Neuronal stem cell (in vitro differentiated cells): ENCODE results near the gene TJP1.

Experiments
- DNase-seq: peaks from one replicate; pipeline ENCODE4 v3.0.0-alpha.2; 2013; ENCODE audit warnings: low spot score
- H2AFZ ChIP-seq: one replicate; pipeline ENCODE4 v1.6.1; 2013; ENCODE audit warnings: mild to moderate bottlenecking, low read length, inconsistent platforms
- H2AK5ac ChIP-seq: 2 replicates; pipeline ENCODE4 v1.6.1; 2013; ENCODE audit warnings: low read depth, mild to moderate bottlenecking, inconsistent platforms, low read length, moderate library complexity, mixed read lengths
- H2BK120ac ChIP-seq: 2 replicates; pipeline ENCODE4 v1.6.1; 2013; ENCODE audit warnings: low read depth, mild to moderate bottlenecking, inconsistent platforms, low read length, moderate library complexity, mixed read lengths
- H2BK12ac ChIP-seq: one replicate; pipeline ENCODE4 v1.6.1; 2013; ENCODE audit warnings: low read length, inconsistent platforms
- H2BK15ac ChIP-seq: 2 replicates; pipeline ENCODE4 v1.6.1; 2013; ENCODE audit warnings: mild to moderate bottlenecking, low read length, inconsistent platforms, mixed read lengths
- H2BK5ac ChIP-seq: one replicate; pipeline ENCODE4 v1.6.1; 2013; ENCODE audit warnings: inconsistent platforms, mild to moderate bottlenecking, low read length, moderate library complexity
- H3K14ac ChIP-seq: one replicate; pipeline ENCODE4 v1.6.1; 2013; ENCODE audit warnings: low read length, inconsistent platforms
- H3K18ac ChIP-seq: 2 replicates; pipeline ENCODE4 v1.6.1; 2013; ENCODE audit warnings: low read length, inconsistent platforms
- H3K23ac ChIP-seq: 2 replicates; pipeline ENCODE4 v1.6.1; 2013; ENCODE audit warnings: low read depth, mild to moderate bottlenecking, mixed read lengths, low read length, inconsistent platforms; ENCODE audit not compliant: poor library complexity
- H3K27ac ChIP-seq: replicated peaks from 3 replicates; pipeline ENCODE4 v1.5.1; 2013; ENCODE audit warnings: low read length, inconsistent platforms
- H3K27me3 ChIP-seq, 3 experiments: 2 replicates each; pipeline ENCODE4 v1.6.1; 2013; ENCODE audit warnings: low read length in 3 of 3, mild to moderate bottlenecking in 2 of 3, inconsistent platforms in 1 of 3, low read depth in 1 of 3, mixed read lengths in 1 of 3, moderate library complexity in 1 of 3; ENCODE audit not compliant: control insufficient read depth in 3 of 3, insufficient read depth in 3 of 3
- H3K36me3 ChIP-seq, 2 donors: replicated peaks in 1 of 2; 2 replicates each; pipeline ENCODE4 v1.6.1; 2013; ENCODE audit warnings: low read length in 2 of 2; ENCODE audit not compliant: control insufficient read depth in 2 of 2, insufficient read depth in 2 of 2
- H3K4ac ChIP-seq: 2 replicates; pipeline ENCODE4 v1.6.1; 2013; ENCODE audit warnings: inconsistent platforms, mild to moderate bottlenecking, low read length, moderate library complexity
- H3K4me1 ChIP-seq, 2 donors: 1 replicate in 1 of 2; 2 replicates in 1 of 2; pipeline ENCODE4 v1.6.1; 2013; ENCODE audit warnings: low read length in 2 of 2, low read depth in 1 of 2; ENCODE audit not compliant: control insufficient read depth in 2 of 2, insufficient read depth in 1 of 2
- H3K4me2 ChIP-seq: one replicate; pipeline ENCODE4 v1.6.1; 2013; ENCODE audit warnings: mild to moderate bottlenecking, low read length, inconsistent platforms; ENCODE audit not compliant: insufficient read depth, poor library complexity, severe bottlenecking
- H3K4me3 ChIP-seq, 2 donors: 2 replicates each; pipeline ENCODE4 v1.5.1; 2013; ENCODE audit warnings: low read length in 2 of 2, mild to moderate bottlenecking in 2 of 2, inconsistent platforms in 1 of 2, moderate library complexity in 1 of 2
- H3K79me1 ChIP-seq: one replicate; pipeline ENCODE4 v1.6.1; 2013; ENCODE audit warnings: low read depth, mild to moderate bottlenecking, inconsistent platforms, low read length, moderate library complexity
- H3K9ac ChIP-seq: one replicate; pipeline ENCODE4 v1.6.1; 2013; ENCODE audit warnings: mild to moderate bottlenecking, low read depth, low read length, inconsistent platforms; ENCODE audit not compliant: poor library complexity
- H3K9me3 ChIP-seq, 2 donors: replicated peaks in 1 of 2; 2 replicates each; pipeline versions ENCODE3 to v1.6.1; 2013; ENCODE audit warnings: low read length in 2 of 2, mild to moderate bottlenecking in 2 of 2, inconsistent platforms in 1 of 2, low read depth in 1 of 2, mixed read lengths in 1 of 2, moderate library complexity in 1 of 2; ENCODE audit not compliant: control insufficient read depth in 2 of 2, insufficient read depth in 1 of 2
- H4K8ac ChIP-seq: one replicate; pipeline ENCODE4 v1.6.1; 2013; ENCODE audit warnings: low read depth, mild to moderate bottlenecking, inconsistent platforms, low read length, moderate library complexity
- H4K91ac ChIP-seq: one replicate; pipeline ENCODE4 v1.6.1; 2013; ENCODE audit warnings: low read length, low read depth, mild to moderate bottlenecking, inconsistent platforms; ENCODE audit not compliant: poor library complexity
- WGBS, 2 donors: extraction: QIAGEN DNeasy Blood & Tissue Kit; methylation state at CpG; one replicate each; pipeline ENCODE4 v1.1.7; 2013; ENCODE audit warnings: missing lambda C conversion rate in 2 of 2, mixed read lengths in 1 of 2; ENCODE audit not compliant: insufficient read length in 2 of 2, insufficient replicate concordance in 1 of 2; ENCODE audit errors: extremely low coverage in 2 of 2; 5-methylcytosine and 5-hydroxymethylcytosine counted together

TJP1 gene

GRCh38 chr15:29821416-29822099 lies 710 bp downstream of the TJP1 start:
- Histone ChIP-seq H3K9ac (peak overlapping the region; percentile 93), H3K18ac (peak overlapping the region; percentile 95), H2BK15ac (no peak overlapping the region), H3K4me3 (peak overlapping the region; percentile 93 to 100), H2AFZ (peak overlapping the region; percentile 98), H3K4me1 (peaks cover 0 to 3% of the 10 kb centered on the region in 2 donors), H3K9me3 (peaks cover 0 to 8% of the 10 kb centered on the region in 2 donors), H3K14ac (peak overlapping the region; percentile 71), H2BK5ac (peak overlapping the region; percentile 82), H3K23ac (peak overlapping the region; percentile 98), H3K27me3 (no peaks in the 10 kb centered on the region), H4K91ac (no peak overlapping the region), H3K79me1 (peaks cover 2% of the 10 kb centered on the region), H2AK5ac (no peak overlapping the region), H3K36me3 (no peaks in the 10 kb centered on the region), H3K27ac (peak overlapping the region; percentile 97), H3K4ac (no peak overlapping the region), H2BK120ac (peak overlapping the region; percentile 91), H3K4me2 (peak overlapping the region; percentile 45), H2BK12ac (no peak overlapping the region), H4K8ac (no peak overlapping the region)
- whole genome bisulfite sequencing, 2 donors = no CpG with 5 or more reads among the region's 79 CpGs
- DNase-seq = peak; percentile 55

- no peaks in the 10 kb centered on the region for H3K36me3 ChIP-seq
- H3K9me3 ChIP-seq = peaks cover 0 to 8% of the 10 kb centered on the region in 2 donors
- no peak overlapping the region for H2BK15ac ChIP-seq
- H4K91ac ChIP-seq = no peak overlapping the region
- H3K9ac ChIP-seq = no peak overlapping the region
- H3K4me3 ChIP-seq = peak overlapping the region in 1 of 2 donors; percentile 93
- H2BK5ac ChIP-seq = no peak overlapping the region
- no peak overlapping the region for H2AK5ac ChIP-seq
- H3K18ac ChIP-seq = no peak overlapping the region
- peaks cover 2% of the 10 kb centered on the region for H3K79me1 ChIP-seq
- no peak overlapping the region for H4K8ac ChIP-seq
- no peak for DNase-seq
- H3K27me3 ChIP-seq = no peaks in the 10 kb centered on the region
- no peak overlapping the region for H3K14ac ChIP-seq
- no peak overlapping the region for H2BK120ac ChIP-seq
- H3K4me1 ChIP-seq = peaks cover 2 to 3% of the 10 kb centered on the region in 2 donors
- H3K4me2 ChIP-seq = peak overlapping the region; percentile 43
- H2AFZ ChIP-seq = no peak overlapping the region
- H3K27ac ChIP-seq = no peak overlapping the region
- H3K4ac ChIP-seq = no peak overlapping the region
- H2BK12ac ChIP-seq = no peak overlapping the region
- H3K23ac ChIP-seq = no peak overlapping the region
- WGBS, 2 donors = no CpG with 5 or more reads among the region's 9 CpGs
These were observed 1.7 kb downstream of the TJP1 start for GRCh38 chr15:29820394-29821154.

- Histone ChIP-seq H2BK120ac (no peak overlapping the region), H2BK5ac (no peak overlapping the region), H3K9me3 (peaks cover 0 to 8% of the 10 kb centered on the region in 2 donors), H2BK15ac (no peak overlapping the region), H3K79me1 (peaks cover 2% of the 10 kb centered on the region), H3K27me3 (no peaks in the 10 kb centered on the region), H3K4me1 (peaks cover 4 to 6% of the 10 kb centered on the region in 2 donors), H3K18ac (no peak overlapping the region), H3K23ac (no peak overlapping the region), H3K14ac (no peak overlapping the region), H4K8ac (no peak overlapping the region), H3K4ac (no peak overlapping the region), H3K9ac (no peak overlapping the region), H2BK12ac (no peak overlapping the region), H3K4me3 (peak overlapping the region in 1 of 2 donors; percentile 93), H2AK5ac (no peak overlapping the region), H3K4me2 (peak overlapping the region; percentile 2), H3K27ac (no peak overlapping the region), H4K91ac (no peak overlapping the region), H3K36me3 (no peaks in the 10 kb centered on the region), H2AFZ (no peak overlapping the region)
- WGBS, 2 donors = no CpG with 5 or more reads among the region's 4 CpGs
- no peak for DNase-seq
These were observed 2.3 kb downstream of the TJP1 start for GRCh38 chr15:29819979-29820378.

GRCh38 chr15:29818141-29818540 lies 4.1 kb downstream of the TJP1 start:
- Histone ChIP-seq H2BK15ac (no peak overlapping the region), H2BK12ac (no peak overlapping the region), H3K27ac (no peak overlapping the region), H3K4ac (no peak overlapping the region), H2BK5ac (no peak overlapping the region), H3K36me3 (no peaks in the 10 kb centered on the region), H3K4me2 (no peak overlapping the region), H3K4me1 (peaks cover 4 to 6% of the 10 kb centered on the region in 2 donors), H3K4me3 (no peak overlapping the region), H4K91ac (no peak overlapping the region), H3K14ac (no peak overlapping the region), H2AK5ac (no peak overlapping the region), H2BK120ac (no peak overlapping the region), H2AFZ (no peak overlapping the region), H4K8ac (no peak overlapping the region), H3K23ac (no peak overlapping the region), H3K18ac (no peak overlapping the region), H3K9me3 (peaks cover 0 to 8% of the 10 kb centered on the region in 2 donors), H3K27me3 (no peaks in the 10 kb centered on the region), H3K9ac (no peak overlapping the region), H3K79me1 (peaks cover 2% of the 10 kb centered on the region)
- DNase-seq = no peak
- 100% methylated on average over 4 of the region's 10 CpGs; no CpG with 5 or more reads in 1 of the 2 donors for WGBS, 2 donors
